HFFc6 (cell line): ENCODE data around the gene FAM149B1. TPM values are rescaled to one million over a fixed set of nuclear protein-coding genes. Genes with fewer than 3 reads are reported as not detected.

ENCODE experiments used
- DNase-seq: peaks from one replicate; pipeline ENCODE4 v3.0.0-alpha.2; 2018
- H3K27ac Mint-ChIP-seq: 2 replicates; pipeline ENCODE4 v1.8.0; 2020; ENCODE audit warnings: mild to moderate bottlenecking, mixed read lengths
- H3K27me3 Mint-ChIP-seq: 2 replicates; pipeline ENCODE4 v1.8.0; 2021; ENCODE audit warnings: mild to moderate bottlenecking, moderate library complexity, mixed read lengths; ENCODE audit not compliant: insufficient read depth
- H3K36me3 Mint-ChIP-seq: 2 replicates; pipeline ENCODE4 v1.8.0; 2021; ENCODE audit warnings: low read depth, mixed read lengths
- H3K4me1 Mint-ChIP-seq: 2 replicates; pipeline ENCODE4 v1.8.0; 2020; ENCODE audit warnings: low read depth, mixed read lengths
- H3K4me3 Mint-ChIP-seq: 2 replicates; pipeline ENCODE4 v1.8.0; 2020; ENCODE audit warnings: mild to moderate bottlenecking, moderate library complexity, mixed read lengths
- H3K9me3 Mint-ChIP-seq: 2 replicates; pipeline ENCODE4 v1.8.0; 2020; ENCODE audit warnings: mild to moderate bottlenecking, mixed read lengths
- total RNA-seq, 6 experiments: library from RNA; stranded (reverse); fragmentation: NEBNext Ultra II Directional; extraction: Animal tissue kit (Norgen Biotek cat#: 25700); gene quantifications; 2 replicates in 1 of 6; 3 replicates in 5 of 6; pipeline ENCODE4 v1.2.3, GENCODE V29; 2021
- TF ChIP-seq, protein P1 (sequence below): fragments of 200-600 bp; sonication (generic); IDR thresholded peaks from 2 replicates; pipeline ENCODE4 v1.5.0; 2021; ENCODE audit warnings: antibody characterized with exemption, mild to moderate bottlenecking

The FAM149B1 gene
- total RNA-seq, 6 experiments from 2014 or later: 16.9 to 21.9 (median 19.5) TPM

DNA sequence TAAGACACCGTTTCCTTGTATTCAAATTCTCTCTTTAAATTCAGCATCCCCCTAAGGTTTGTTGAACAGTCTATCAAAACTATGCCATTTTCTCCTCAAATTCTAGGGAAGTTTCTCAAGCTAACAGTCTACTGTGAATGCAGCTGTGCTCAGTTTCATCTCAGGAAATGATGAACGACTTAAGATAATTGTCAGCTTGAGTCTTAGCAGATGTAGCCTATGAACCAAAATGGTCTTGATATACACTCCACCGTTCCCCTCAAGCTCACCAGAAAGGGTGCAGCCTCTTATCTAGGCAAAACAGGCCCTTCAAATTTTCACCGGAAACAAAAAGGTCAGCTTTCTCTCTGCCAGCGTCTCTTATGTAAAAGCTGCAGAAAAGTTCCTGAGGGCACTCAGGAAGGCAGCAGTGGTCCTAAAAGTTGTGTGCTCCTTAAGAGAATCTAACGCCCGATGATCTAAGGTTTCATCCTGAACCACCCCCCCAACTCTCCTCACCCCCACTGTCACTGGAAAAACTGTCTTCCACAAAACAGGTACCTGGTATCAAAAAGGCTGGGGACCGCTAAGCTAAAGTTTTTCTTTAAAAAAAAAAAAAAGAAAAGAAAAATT is 77.1 kb downstream of the FAM149B1 start:
- Mint-ChIP-seq H3K4me3 (peak overlapping the region; percentile 98), H3K36me3 (peaks cover 61% of the 10 kb centered on the region), H3K27ac (peak overlapping the region; percentile 82), H3K9me3 (no peaks in the 10 kb centered on the region), H3K27me3 (peaks cover 2% of the 10 kb centered on the region; the same call in 1 of the 2 replicates), H3K4me1 (peaks cover 47% of the 10 kb centered on the region)
- TF ChIP-seq, protein P1, sequence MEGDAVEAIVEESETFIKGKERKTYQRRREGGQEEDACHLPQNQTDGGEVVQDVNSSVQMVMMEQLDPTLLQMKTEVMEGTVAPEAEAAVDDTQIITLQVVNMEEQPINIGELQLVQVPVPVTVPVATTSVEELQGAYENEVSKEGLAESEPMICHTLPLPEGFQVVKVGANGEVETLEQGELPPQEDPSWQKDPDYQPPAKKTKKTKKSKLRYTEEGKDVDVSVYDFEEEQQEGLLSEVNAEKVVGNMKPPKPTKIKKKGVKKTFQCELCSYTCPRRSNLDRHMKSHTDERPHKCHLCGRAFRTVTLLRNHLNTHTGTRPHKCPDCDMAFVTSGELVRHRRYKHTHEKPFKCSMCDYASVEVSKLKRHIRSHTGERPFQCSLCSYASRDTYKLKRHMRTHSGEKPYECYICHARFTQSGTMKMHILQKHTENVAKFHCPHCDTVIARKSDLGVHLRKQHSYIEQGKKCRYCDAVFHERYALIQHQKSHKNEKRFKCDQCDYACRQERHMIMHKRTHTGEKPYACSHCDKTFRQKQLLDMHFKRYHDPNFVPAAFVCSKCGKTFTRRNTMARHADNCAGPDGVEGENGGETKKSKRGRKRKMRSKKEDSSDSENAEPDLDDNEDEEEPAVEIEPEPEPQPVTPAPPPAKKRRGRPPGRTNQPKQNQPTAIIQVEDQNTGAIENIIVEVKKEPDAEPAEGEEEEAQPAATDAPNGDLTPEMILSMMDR: no peak
- DNase-seq: no peak

DNA sequence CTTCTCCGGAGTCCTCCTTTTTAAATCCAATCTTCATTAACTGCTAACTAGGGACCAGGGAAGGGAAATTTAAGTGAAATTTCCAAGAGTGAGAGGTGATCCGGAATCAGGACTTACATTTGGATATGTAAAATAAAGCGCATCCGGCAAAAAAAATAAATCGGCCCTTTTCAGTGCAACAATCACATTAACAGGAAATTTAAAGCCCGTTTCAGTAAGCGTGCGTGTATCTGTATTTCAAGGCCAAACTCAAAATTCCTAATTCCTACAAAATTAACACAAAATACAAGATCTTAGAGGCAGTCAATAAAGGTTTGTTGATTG is 78.4 kb downstream of the FAM149B1 start:
- Mint-ChIP-seq H3K4me3 (peak overlapping the region; percentile 98), H3K27me3 (peaks cover 2% of the 10 kb centered on the region; the same call in 1 of the 2 replicates), H3K9me3 (no peaks in the 10 kb centered on the region), H3K36me3 (peaks cover 67% of the 10 kb centered on the region), H3K27ac (peak overlapping the region; percentile 82), H3K4me1 (peaks cover 58% of the 10 kb centered on the region)
- TF ChIP-seq, protein P1: no peak
- DNase-seq: no peak

DNA sequence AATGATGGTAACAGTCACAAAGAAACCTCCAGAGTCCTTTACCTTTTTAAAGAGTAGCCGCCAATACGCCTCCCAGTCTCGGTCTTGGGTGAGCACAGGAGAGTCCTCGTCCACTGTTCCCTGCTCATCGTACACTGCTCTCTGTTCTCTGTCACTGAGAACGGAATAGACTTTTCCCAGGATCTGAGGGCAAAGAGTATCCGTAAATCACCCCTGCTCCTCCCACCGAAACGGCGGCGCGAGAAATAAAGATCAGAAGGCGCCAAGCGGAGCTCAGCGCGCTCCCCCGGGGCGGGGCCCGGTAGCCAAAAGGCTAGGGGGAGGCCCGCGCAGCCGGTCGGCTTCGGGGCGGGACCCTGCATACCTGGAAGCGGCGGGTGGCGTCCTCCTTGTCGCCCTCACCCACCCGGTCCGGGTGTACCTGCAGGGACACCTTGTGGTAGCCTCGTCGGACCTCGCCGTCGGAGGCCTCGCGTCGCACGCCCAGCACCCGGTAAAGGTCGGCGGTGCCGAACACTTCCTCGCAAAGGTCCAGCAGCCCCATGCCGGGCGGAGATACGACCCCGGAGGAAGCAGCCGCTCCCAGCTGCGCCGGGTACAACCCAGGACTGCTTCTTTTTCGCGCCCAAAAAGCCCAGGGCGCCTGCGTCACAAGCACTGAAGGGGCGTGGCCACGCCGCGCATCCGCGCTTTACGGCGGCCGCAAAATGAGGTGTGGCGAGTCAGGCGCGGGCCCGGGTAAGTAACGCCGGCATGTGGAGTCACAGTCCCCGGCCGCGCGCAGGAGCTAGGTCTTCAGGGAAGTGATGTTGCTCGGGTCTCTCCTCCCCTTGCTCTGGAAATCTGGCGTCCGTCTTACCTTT is 79.0 kb downstream of the FAM149B1 start, which contains the start of gene DNAJC9:
Gene DNAJC9 (minus strand): TSS at position 610 of the 863 bp plus-strand sequence. CDS start 66 bp downstream, at position 544.
- Mint-ChIP-seq H3K27ac (peak within 1 kb of the TSS; percentile 82), H3K36me3 (peaks cover 69% of the 10 kb centered on the region), H3K9me3 (no peaks in the 10 kb centered on the region), H3K4me1 (peaks cover 58% of the 10 kb centered on the region), H3K4me3 (peak within 1 kb of the TSS; percentile 98), H3K27me3 (peaks cover 2% of the 10 kb centered on the region; the same call in 1 of the 2 replicates)
- peak; percentile 93 for DNase-seq
- TF ChIP-seq, protein P1: no peak; the same call in 1 of the 2 replicates

DNA sequence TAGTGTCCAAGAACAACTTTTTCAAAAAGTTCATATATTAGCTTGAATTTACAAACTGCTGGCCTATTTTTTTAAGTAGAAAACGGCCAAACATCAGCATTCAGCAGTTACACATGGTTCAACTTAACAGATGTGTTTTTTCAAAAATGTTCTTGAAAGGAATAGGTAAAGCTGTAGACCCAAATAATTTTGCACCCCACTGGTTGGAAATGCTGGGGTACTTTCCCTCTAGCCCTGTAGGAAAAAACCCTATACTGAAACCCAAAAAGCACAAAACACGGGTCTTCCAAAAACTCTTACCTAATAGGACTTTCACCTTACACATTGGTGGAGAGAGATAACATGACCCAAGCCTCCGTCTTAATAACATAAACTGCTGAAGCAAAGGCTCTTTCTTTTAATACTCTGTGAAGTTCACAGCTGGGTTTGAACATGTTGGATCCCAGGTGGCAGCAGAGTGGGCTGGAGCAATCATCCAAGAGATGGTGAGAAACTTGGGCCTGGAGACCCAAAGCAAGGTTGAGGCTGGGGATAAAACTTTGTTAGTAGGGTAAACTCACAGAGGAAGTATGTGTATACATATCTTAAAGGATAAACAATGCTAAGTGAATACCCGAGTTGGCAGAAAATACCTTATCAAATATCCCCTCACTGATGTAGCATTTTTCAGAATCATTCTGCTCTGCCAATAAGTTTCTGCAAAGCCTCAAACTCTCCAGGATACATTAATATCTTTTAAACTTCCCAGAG is 79.8 kb downstream of the FAM149B1 start:
- TF ChIP-seq, protein P1: no peak
- H3K4me3 Mint-ChIP-seq: peak overlapping the region; percentile 98
- peaks cover under 1% of the 10 kb centered on the region; the same call in 1 of the 2 replicates for H3K27me3 Mint-ChIP-seq
- H3K27ac Mint-ChIP-seq: peak overlapping the region; percentile 82
- no peak for DNase-seq
- H3K36me3 Mint-ChIP-seq: peaks cover 67% of the 10 kb centered on the region
- H3K9me3 Mint-ChIP-seq: no peaks in the 10 kb centered on the region
- peaks cover 58% of the 10 kb centered on the region for H3K4me1 Mint-ChIP-seq

DNA sequence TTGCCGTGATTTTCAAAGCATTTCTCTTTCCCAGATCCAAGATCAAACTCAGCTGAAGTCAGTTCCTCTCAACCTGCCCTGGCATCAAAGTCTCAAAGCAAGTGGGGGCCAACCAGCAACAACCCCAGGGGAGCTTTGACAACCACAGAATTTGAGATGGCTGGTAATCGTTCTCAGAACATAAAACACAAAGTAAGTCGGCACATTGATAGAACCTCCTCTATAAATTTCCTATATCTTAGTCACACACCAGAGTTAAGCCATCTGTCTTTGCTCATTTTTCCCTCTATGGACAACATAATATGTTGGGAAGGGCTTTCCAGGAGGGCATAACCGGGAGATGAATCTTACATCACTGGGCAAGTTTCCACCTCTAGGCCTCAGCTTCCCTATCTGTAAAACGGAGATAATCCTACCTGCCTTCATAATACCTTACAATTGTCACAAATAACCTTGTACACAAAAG is 80.4 kb downstream of the FAM149B1 start:
- Mint-ChIP-seq H3K9me3 (no peaks in the 10 kb centered on the region), H3K36me3 (peaks cover 64% of the 10 kb centered on the region), H3K4me1 (peaks cover 61% of the 10 kb centered on the region), H3K27me3 (no peaks in the 10 kb centered on the region), H3K4me3 (peak overlapping the region; percentile 98), H3K27ac (peak overlapping the region; percentile 82)
- TF ChIP-seq, protein P1: no peak
- DNase-seq: no peak
